Stimulated activated CD4-positive, alpha-beta T cell treated with anti-CD3 and anti-CD28 coated beads, Interleukin-12 subunit alpha, Interleukin-12 subunit beta, amount 100 ng/mL, for 24 hours (primary cell): ENCODE measurements around the gene C4A.
A peak's percentile ranks its signal among the peaks of the same experiment; 100 is the strongest.
"Not testable (repeated sequence)": the region's sequence is repeated elsewhere in the genome, so short reads cannot be mapped to it uniquely, and the experiment has no call there.

ENCODE experiments used
- DNase-seq, 2 experiments: peaks; one replicate each; pipeline ENCODE4 v3.0.0-alpha.2; 2020; ENCODE audit warnings: low read depth in 2 of 2

The C4A gene

DNA sequence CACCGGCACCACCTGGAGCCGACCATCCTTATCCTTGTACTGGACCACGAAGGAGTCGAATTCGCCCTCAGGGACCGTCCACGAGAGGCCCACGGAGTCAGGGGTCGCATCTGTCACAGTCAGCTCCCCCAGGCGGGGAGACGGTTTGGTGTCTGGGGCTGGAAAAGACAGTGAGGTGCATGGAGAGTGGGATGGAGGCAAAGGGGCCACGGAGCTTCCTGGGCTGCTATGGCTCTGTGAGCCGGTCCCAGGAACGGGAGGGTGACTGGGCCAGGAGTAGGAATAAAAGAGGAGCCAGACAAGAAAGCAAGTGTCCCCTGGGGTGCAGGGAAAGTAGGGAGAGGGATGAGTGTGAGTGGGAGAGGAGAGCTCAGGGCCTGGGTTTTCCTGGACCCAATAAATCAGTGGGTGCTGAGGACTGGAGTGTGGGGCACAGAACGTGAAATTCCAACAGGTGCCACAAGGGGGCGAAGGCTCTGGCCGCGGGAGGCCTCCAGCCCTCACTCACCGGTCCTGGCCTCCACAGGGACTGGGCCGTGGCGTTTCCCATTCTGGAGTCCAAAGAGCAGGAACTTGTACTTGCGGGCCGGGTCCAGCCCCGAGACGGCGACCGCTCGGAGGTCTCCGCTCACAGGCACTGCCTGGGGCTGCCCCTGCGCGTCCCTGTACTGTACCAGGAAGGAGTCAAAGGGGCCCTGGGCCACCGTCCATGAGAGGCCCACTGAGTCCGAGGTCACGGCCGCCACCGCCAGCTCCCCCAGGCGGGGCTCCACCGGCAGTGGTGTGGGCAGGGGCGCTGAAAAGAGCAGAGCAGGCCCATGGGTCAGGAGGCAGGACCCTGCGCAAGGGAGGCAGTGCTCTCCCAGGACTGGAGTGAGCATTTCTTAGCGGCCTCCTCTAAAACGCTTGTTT lies 66.3 kb downstream of the C4A start:
- peak; percentile 32 to 73 for DNase-seq

DNA sequence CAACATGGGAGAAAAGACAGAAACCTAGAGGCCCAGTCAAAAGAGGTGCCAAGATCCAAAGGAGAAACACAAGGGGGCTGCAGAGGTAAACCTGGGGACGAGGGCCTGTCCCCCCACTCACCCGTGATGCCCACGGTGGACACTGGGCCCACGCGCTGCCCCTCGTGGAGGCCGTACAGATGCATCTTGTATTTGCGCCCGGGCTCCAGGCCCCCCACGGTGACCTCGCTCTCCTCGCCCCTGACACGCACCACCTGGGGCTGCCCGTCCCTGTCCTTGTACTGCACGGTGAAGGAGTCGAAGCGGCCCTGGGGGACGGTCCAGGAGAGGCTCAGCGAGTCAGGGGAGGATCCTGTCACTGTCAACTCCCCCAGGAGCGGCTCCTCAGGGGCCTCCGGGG lies 67.3 kb downstream of the C4A start:
- DNase-seq: not testable (repeated sequence)

DNA sequence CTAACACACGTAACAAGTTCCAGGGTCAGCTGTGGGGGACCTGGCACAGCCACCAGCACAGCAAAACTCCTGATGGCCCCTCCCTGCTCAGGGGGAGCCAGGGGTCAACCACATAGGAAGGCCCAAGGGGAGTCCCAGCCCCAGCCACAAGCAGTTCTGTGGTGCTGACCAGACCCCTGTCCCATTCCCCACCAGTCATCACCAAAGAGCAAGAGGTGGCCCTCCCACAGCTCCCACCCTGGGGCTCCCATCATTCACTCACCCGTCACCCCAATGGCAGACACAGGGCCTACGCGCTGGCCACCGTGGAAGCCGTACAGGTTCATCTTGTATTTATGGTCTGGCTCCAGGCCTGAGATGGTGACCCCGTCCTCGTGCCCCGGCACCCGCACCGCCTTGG lies 67.9 kb downstream of the C4A start:
- not testable (repeated sequence) for DNase-seq

- DNase-seq: no peak
Measured at GRCh38 chr6:32050562-32050961, 68.7 kb downstream of the C4A start.
